Heart right ventricle (tissue), 16 donors: ENCODE measurements around the gene SLC19A1. TPM values are rescaled to one million over a fixed set of nuclear protein-coding genes. Genes with fewer than 3 reads are reported as not detected.

Experiments used
- ATAC-seq, 8 donors: fragments of 200-7000 bp; cut with Tn5 transposase; one replicate each; pipeline ENCODE4 v1.9.1; 2020; ENCODE audit warnings: mild to moderate bottlenecking in 8 of 8, moderate library complexity in 8 of 8, moderate number of reproducible peaks in 1 of 8
- DNase-seq, 2 donors: peaks; one replicate each; pipeline ENCODE4 v3.0.0-alpha.2; 2020
- H3K27ac ChIP-seq, 10 donors: fragments of 200-600 bp; sonication (generic) in 2 of 10; one replicate each; pipeline versions ENCODE4 v1.5.0 to v1.8.0; 2020 to 2022; ENCODE audit warnings: mild to moderate bottlenecking in 3 of 10
- H3K27me3 ChIP-seq, 7 donors: fragments of 200-600 bp; one replicate each; pipeline ENCODE4 v1.8.0; 2021 to 2022; ENCODE audit warnings: mild to moderate bottlenecking in 2 of 7
- H3K36me3 ChIP-seq, 9 donors: fragments of 200-600 bp; sonication (generic) in 1 of 9; one replicate each; pipeline versions ENCODE4 v1.5.0 to v1.8.0; 2020 to 2022; ENCODE audit warnings: mild to moderate bottlenecking in 2 of 9
- H3K4me1 ChIP-seq, 9 donors: fragments of 200-600 bp; sonication (generic) in 1 of 9; one replicate each; pipeline versions ENCODE4 v1.5.0 to v1.8.0; 2020 to 2022; ENCODE audit warnings: mild to moderate bottlenecking in 4 of 9
- H3K4me3 ChIP-seq, 10 donors: fragments of 200-600 bp; sonication (generic) in 2 of 10; one replicate each; pipeline versions ENCODE4 v1.5.0 to v1.8.0; 2020 to 2022; ENCODE audit warnings: mild to moderate bottlenecking in 7 of 10, moderate library complexity in 2 of 10
- H3K9me3 ChIP-seq, 11 donors: fragments of 200-600 bp in 10 of 11; sonication (generic) in 2 of 11; one replicate each; pipeline versions ENCODE4 v1.5.0 to v1.8.0; 2013 to 2022; ENCODE audit warnings: mild to moderate bottlenecking in 2 of 11, control low read depth in 1 of 11, moderate library complexity in 1 of 11
- WGBS, 2 donors: extraction: QIAGEN DNeasy Blood & Tissue Kit; methylation state at CpG; one replicate each; pipeline ENCODE4 v1.1.7; 2013; ENCODE audit warnings: inconsistent platforms in 1 of 2; 5-methylcytosine and 5-hydroxymethylcytosine counted together
- intact Hi-C, 10 donors: fragments of 100-400 bp; cut with DNase I; formaldehyde crosslinking; loops; one replicate each; pipeline versions ENCODE4 v1.11.1 to v1.14.2; 2022
- polyA plus RNA-seq, 2 donors: library from polyadenylated mRNA; stranded (reverse); fragments of 200-250 nt; gene quantifications; one replicate each; pipeline ENCODE4 v1.2.3, GENCODE V29; 2013
- total RNA-seq, 10 donors: library from RNA; stranded (reverse); fragmentation: NEBNext Ultra II Directional in 3 of 10; extraction: Animal tissue kit (Norgen Biotek cat#: 25700) in 3 of 10; gene quantifications; one replicate each; pipeline versions ENCODE4 v1.2.1 to v1.2.4, GENCODE V29; 2021 to 2023
- TF ChIP-seq, protein P1 (sequence below), 9 donors: fragments of 200-600 bp; sonication (generic) in 2 of 9; IDR thresholded peaks; one replicate each; pipeline versions ENCODE4 v1.5.0 to v1.8.0; 2021 to 2022; ENCODE audit warnings: antibody characterized with exemption in 9 of 9, mild to moderate bottlenecking in 5 of 9, moderate library complexity in 1 of 9
- donor health status: Arrhythmogenic right ventricular cardiomyopathy.
- donor health status: ischemic (EF 13 %, LVEDD 7.1; RV severe dilation, severe dysfunction).
- donor health status: healthy with polysubstance abuse.
- donor health status: DM: no; HTN: yes; CAD: no.
- donor health status: DM: no; HTN: no; CAD: no.
- donor health status: ischemic (EF 25% LVEDD 6.9; RV normal size, moderate dysfunction).
- donor health status: ischemic (EF 25% LVEDD 5.7; RV mildly dilated, moderate dysfunction).
- donor health status: healthy.
- donor health status: DM: yes; HTN: yes; CAD: no.
- donor health status: Ischemic cardiomyopathy.
- donor health status: ischemic (EF 35%, LVEDD 5.7; RV mildly dilated, moderate dysfunction).
- donor health status: nonischemic (EF 11% LVEDD 7.7; RV severe dilation, severe dysfunction).
- donor health status: DM: yes; HTN: yes; CAD: no.
- donor health status: PGD.
- donor health status: ischemic (EF 29% LVEDD 5.4; RV normal size, mild dysfunction).
- donor health status: nonischemic (EF 23%, LVEDD 6.1; RV moderate dilation, normal function).

The SLC19A1 gene
- total and polyA plus RNA-seq, 12 donors: 1.5 to 8.5 (median 3.8) TPM

DNA sequence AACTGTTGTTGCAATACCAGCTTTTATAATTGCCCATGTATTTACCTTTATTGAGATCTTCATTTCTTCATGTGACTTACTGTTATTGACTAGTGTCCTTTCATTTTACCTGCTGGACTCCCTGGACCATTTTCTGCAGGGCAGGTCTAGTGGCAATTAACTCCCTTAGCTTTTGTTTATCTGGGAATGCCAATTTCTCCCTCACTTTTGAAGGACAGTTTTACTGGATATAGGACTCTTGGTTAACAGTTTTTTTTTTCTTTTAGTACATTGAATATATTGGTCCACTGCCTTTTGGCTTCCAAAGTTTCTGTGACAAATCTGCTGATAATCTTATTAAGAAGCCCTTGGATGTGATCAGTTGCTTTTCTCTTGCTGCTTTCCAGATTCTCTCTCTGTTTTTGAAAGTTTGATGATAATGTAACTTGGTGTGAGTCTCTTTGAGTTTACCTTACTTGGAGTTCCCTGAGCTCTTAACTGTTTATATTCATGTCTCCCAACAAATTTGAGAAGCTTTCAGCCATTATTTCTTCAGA is 80.4 kb downstream of the SLC19A1 start:
- ATAC-seq (no peak), DNase-seq (no peak)
- Histone ChIP-seq H3K27me3 (no peaks in the 10 kb centered on the region), H3K4me1 (peaks cover 0 to 17% (median 0%) of the 10 kb centered on the region in 9 donors), H3K4me3 (no peak overlapping the region), H3K9me3 (peaks cover 0 to 24% (median 11%) of the 10 kb centered on the region in 11 donors), H3K27ac (no peak overlapping the region), H3K36me3 (peaks cover 0 to 12% (median 0%) of the 10 kb centered on the region in 9 donors)
- intact Hi-C loops: no loop called here
- TF ChIP-seq, protein P1, sequence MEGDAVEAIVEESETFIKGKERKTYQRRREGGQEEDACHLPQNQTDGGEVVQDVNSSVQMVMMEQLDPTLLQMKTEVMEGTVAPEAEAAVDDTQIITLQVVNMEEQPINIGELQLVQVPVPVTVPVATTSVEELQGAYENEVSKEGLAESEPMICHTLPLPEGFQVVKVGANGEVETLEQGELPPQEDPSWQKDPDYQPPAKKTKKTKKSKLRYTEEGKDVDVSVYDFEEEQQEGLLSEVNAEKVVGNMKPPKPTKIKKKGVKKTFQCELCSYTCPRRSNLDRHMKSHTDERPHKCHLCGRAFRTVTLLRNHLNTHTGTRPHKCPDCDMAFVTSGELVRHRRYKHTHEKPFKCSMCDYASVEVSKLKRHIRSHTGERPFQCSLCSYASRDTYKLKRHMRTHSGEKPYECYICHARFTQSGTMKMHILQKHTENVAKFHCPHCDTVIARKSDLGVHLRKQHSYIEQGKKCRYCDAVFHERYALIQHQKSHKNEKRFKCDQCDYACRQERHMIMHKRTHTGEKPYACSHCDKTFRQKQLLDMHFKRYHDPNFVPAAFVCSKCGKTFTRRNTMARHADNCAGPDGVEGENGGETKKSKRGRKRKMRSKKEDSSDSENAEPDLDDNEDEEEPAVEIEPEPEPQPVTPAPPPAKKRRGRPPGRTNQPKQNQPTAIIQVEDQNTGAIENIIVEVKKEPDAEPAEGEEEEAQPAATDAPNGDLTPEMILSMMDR (IDR thresholded peaks at IDR 0.05): no peak

DNA sequence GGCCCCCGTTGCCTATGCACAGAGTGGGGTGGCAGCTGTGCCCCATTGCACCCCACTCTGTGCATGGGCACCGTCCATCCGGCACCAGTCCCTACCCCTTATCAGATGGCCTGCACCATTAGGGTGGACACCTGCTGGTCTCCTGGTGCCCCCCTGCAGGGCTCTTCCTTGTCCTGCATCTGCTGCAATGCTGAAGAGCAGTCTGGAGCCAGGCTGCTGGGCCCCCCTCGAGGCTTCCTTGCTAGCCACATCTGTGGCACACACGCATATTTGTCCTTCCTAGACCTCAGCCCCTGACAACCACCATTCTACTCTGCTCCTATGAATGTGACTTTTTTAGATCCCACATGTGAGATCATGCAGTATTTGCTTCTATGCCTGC is 80.9 kb downstream of the SLC19A1 start:
- no peak overlapping the region for H3K4me3 ChIP-seq
- TF ChIP-seq, protein P1 (IDR thresholded peaks at IDR 0.05): no peak
- H3K36me3 ChIP-seq: peaks cover 0 to 17% (median 0%) of the 10 kb centered on the region in 9 donors
- intact Hi-C loops: no loop called here
- 95 to 98% methylated on average over 5 of the region's 5 CpGs for WGBS, 2 donors
- DNase-seq (no peak), ATAC-seq (no peak)
- H3K4me1 ChIP-seq: peaks cover 0 to 16% (median 0%) of the 10 kb centered on the region in 9 donors
- H3K27me3 ChIP-seq: no peaks in the 10 kb centered on the region
- no peak overlapping the region for H3K27ac ChIP-seq
- peaks cover 0 to 24% (median 11%) of the 10 kb centered on the region in 11 donors for H3K9me3 ChIP-seq

DNA sequence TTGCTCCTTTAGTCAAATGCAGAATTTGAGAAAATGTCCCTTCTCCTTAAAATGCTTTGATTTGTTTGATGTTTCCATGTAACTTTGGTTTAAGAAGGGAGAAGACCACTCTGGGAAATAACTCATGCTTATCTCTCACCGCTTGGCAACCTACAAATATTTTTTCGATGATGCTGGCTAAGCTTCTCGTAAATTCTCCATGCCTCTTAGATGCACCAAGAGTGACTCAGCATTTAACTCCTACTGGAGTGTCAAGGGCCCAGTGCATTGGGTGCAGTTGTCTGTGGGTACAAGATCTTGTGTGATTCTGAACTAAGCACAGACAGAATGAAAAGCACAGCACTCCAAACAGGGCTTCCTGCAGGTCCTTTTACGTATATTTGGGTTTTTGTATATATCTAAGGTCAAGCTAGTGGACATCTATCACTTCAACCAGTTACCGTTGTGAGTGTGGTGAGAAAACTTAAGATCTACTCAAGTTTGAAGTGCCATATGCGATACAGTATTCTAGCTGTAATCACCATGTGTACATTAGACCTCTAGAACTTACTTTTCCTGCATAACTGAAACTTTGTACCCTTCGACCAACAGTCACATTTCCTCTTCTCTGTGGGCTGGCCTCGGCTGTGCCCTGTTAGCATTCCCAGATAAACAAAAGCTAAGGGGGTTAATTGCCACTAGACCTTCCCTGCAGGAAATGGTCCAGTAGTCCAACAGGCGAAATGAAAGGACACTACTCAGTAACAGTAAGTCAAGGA is 81.5 kb downstream of the SLC19A1 start:
- TF ChIP-seq, protein P1 (IDR thresholded peaks at IDR 0.05): no peak
- H3K27ac ChIP-seq: no peak overlapping the region
- WGBS, 2 donors: 83 to 87% methylated on average over 9 of the region's 9 CpGs
- intact Hi-C loops: no loop called here
- H3K36me3 ChIP-seq: peaks cover 0 to 20% (median 0%) of the 10 kb centered on the region in 9 donors
- peaks cover 0 to 16% (median 0%) of the 10 kb centered on the region in 9 donors for H3K4me1 ChIP-seq
- peaks cover 0 to 24% (median 11%) of the 10 kb centered on the region in 11 donors for H3K9me3 ChIP-seq
- H3K27me3 ChIP-seq: no peaks in the 10 kb centered on the region
- ATAC-seq (no peak), DNase-seq (no peak)
- H3K4me3 ChIP-seq: no peak overlapping the region

DNA sequence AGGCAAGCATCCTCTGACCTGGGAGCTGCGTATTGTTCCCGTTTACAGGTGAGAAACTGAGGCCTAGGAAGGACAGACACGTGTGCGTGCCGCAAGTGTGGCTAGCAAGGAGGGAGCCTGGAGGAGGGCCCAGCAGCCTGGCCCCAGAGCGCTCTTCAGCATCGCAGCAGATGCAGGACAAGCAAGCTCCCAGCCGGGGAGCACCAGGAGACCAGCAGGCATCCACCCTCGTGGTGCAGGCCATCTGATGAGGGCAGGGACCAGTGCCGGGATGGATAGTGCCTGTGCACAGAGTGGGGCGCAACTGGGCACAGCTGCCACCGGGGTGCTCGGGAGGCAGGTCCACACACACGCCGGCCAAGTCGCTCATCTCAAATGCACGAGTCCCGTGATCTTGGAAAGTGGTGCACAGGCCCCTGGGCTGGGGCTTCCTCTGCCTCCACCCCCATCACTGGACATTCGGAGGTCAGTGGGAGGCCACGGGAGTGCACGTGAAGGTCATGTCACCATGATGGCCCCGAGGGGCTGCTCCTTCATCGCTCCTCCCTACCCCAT is 82.2 kb downstream of the SLC19A1 start:
- Histone ChIP-seq H3K9me3 (peaks cover 0 to 24% (median 11%) of the 10 kb centered on the region in 11 donors), H3K27me3 (no peaks in the 10 kb centered on the region), H3K36me3 (peaks cover 0 to 20% (median 0%) of the 10 kb centered on the region in 9 donors), H3K27ac (no peak overlapping the region), H3K4me1 (peaks cover 0 to 23% (median 5%) of the 10 kb centered on the region in 9 donors), H3K4me3 (no peak overlapping the region)
- intact Hi-C loops: no loop called here
- TF ChIP-seq, protein P1 (IDR thresholded peaks at IDR 0.05): no peak
- ATAC-seq: no peak
- WGBS, 2 donors: 95% methylated on average over 23 of the region's 23 CpGs
- no peak for DNase-seq
